Mucosa of stomach (tissue), 1 donor: ENCODE data around the gene BCO2.

ENCODE experiments used
- H3K27me3 ChIP-seq: one replicate; pipeline ENCODE4 v1.7.0; 2013; ENCODE audit warnings: mild to moderate bottlenecking, low read length; ENCODE audit not compliant: control insufficient read depth, insufficient read depth
- H3K36me3 ChIP-seq: one replicate; pipeline ENCODE4 v1.7.0; 2013; ENCODE audit warnings: low read length; ENCODE audit not compliant: control insufficient read depth, insufficient read depth
- H3K4me1 ChIP-seq: one replicate; pipeline ENCODE4 v1.7.0; 2013; ENCODE audit warnings: mild to moderate bottlenecking, low read length; ENCODE audit not compliant: control insufficient read depth, insufficient read depth
- H3K4me3 ChIP-seq: one replicate; pipeline ENCODE4 v1.7.0; 2013; ENCODE audit warnings: low read length
- H3K9ac ChIP-seq: one replicate; pipeline ENCODE4 v1.7.0; 2013; ENCODE audit warnings: mild to moderate bottlenecking, low read length, moderate library complexity
- H3K9me3 ChIP-seq: one replicate; pipeline ENCODE4 v1.7.0; 2013; ENCODE audit warnings: mild to moderate bottlenecking, low read length, moderate library complexity; ENCODE audit not compliant: control insufficient read depth
- donor health status: Pancreatic carcinoma.

The BCO2 gene

DNA sequence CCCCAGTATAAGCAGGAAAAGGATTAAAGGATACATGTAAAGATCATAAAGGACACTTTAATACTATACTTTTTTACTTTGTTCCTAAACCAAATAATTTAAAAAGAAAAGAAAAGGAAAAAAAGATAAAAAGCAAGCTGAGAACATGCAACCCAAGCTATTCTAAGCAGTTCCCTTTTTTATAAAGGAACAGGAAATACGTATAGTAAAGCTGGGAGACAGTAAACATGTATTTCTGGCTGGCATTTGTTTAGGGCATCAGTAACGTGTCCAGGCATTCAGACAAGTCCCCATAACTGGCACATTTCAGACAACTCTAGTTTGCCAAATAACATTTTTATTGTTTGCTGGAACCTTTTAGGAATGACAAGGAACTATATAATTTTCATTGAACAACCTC is 24.9 kb downstream of the BCO2 start:
- no peak overlapping the region for H3K9ac ChIP-seq
- no peaks in the 10 kb centered on the region for H3K36me3 ChIP-seq
- no peaks in the 10 kb centered on the region for H3K9me3 ChIP-seq
- H3K27me3 ChIP-seq: no peaks in the 10 kb centered on the region
- H3K4me1 ChIP-seq: no peaks in the 10 kb centered on the region
- no peak overlapping the region for H3K4me3 ChIP-seq

- H3K27me3 ChIP-seq: no peaks in the 10 kb centered on the region
- no peaks in the 10 kb centered on the region for H3K36me3 ChIP-seq
- no peak overlapping the region for H3K9ac ChIP-seq
- no peak overlapping the region for H3K4me3 ChIP-seq
- no peaks in the 10 kb centered on the region for H3K9me3 ChIP-seq
- no peaks in the 10 kb centered on the region for H3K4me1 ChIP-seq
These were observed 30.8 kb downstream of the BCO2 start for GRCh38 chr11:112206071-112206470.

DNA sequence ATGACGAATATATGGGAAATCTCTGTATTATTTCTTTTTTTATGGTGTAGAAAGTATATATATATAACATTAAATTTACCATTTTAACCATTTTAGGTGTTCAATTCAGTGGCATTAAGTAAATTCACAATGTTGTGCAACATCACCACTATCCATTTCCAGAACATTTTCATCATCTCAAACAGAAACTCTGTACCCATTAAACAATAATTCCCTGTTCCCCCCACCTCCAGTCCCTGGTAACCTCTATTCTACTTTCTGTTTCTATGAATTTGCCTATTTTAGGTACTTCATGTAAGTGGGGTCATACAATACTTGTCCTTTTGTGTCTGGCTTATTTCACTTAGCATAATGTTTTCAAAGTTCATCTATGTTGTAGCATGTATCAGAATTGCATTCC is 35.6 kb downstream of the BCO2 start:
- no peak overlapping the region for H3K9ac ChIP-seq
- no peaks in the 10 kb centered on the region for H3K36me3 ChIP-seq
- H3K9me3 ChIP-seq: no peaks in the 10 kb centered on the region
- H3K27me3 ChIP-seq: no peaks in the 10 kb centered on the region
- H3K4me3 ChIP-seq: no peak overlapping the region
- H3K4me1 ChIP-seq: no peaks in the 10 kb centered on the region

DNA sequence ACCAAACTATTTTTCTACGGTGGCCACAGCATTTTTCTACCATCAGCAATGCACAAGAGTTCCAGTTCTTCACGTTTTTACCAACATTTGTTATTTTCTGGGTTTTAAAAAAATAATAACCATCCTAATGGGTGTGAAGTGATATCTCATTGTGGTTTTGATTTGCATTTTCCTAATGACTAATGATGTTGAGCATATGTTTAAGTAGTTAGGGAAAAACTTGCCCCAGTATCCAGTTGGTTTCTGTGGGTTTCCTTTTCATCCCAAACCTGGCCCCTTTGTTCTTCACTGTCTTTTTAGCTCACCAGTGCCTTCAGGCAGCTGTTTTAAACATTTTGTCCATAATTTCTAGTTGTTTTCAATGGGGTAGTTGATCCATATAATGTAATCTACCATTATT is 36.2 kb downstream of the BCO2 start:
- no peak overlapping the region for H3K4me3 ChIP-seq
- H3K9ac ChIP-seq: no peak overlapping the region
- H3K36me3 ChIP-seq: no peaks in the 10 kb centered on the region
- no peaks in the 10 kb centered on the region for H3K27me3 ChIP-seq
- no peaks in the 10 kb centered on the region for H3K4me1 ChIP-seq
- H3K9me3 ChIP-seq: no peaks in the 10 kb centered on the region

- H3K4me3 ChIP-seq: no peak overlapping the region
- no peaks in the 10 kb centered on the region for H3K36me3 ChIP-seq
- no peaks in the 10 kb centered on the region for H3K27me3 ChIP-seq
- no peaks in the 10 kb centered on the region for H3K9me3 ChIP-seq
- H3K4me1 ChIP-seq: no peaks in the 10 kb centered on the region
- H3K9ac ChIP-seq: no peak overlapping the region
These were observed 37.0 kb downstream of the BCO2 start for GRCh38 chr11:112212290-112212689.

GRCh38 chr11:112212710-112213109 is 37.4 kb downstream of the BCO2 start:
- no peak overlapping the region for H3K9ac ChIP-seq
- no peaks in the 10 kb centered on the region for H3K27me3 ChIP-seq
- H3K36me3 ChIP-seq: no peaks in the 10 kb centered on the region
- H3K4me3 ChIP-seq: no peak overlapping the region
- no peaks in the 10 kb centered on the region for H3K4me1 ChIP-seq
- H3K9me3 ChIP-seq: no peaks in the 10 kb centered on the region

- Histone ChIP-seq H3K9ac (no peak overlapping the region), H3K4me1 (no peaks in the 10 kb centered on the region), H3K27me3 (no peaks in the 10 kb centered on the region), H3K4me3 (no peak overlapping the region), H3K9me3 (no peaks in the 10 kb centered on the region), H3K36me3 (no peaks in the 10 kb centered on the region)
These were observed 38.4 kb downstream of the BCO2 start for GRCh38 chr11:112213753-112214152.

DNA sequence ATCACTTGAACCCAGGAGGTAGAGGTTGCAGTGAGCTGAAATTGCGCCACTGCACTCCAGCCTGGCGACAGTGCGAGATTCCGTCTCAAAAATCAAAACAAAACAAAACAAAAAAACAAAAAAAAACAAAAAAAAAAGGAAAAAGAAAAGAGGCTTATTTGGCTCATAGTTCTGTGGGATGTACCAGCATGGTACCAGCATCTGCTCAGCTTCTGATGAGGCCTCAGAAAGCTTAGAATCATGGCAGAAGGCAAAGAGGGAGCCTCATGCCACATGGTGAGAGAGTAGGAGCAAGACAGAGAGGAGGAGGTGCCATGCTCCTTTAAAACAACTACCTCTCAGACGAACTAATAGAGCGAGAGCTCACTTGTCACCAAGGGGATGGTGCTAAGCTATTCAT is 40.3 kb downstream of the BCO2 start:
- no peak overlapping the region for H3K4me3 ChIP-seq
- no peaks in the 10 kb centered on the region for H3K27me3 ChIP-seq
- H3K9ac ChIP-seq: no peak overlapping the region
- peaks cover 3% of the 10 kb centered on the region for H3K4me1 ChIP-seq
- no peaks in the 10 kb centered on the region for H3K36me3 ChIP-seq
- H3K9me3 ChIP-seq: no peaks in the 10 kb centered on the region

DNA sequence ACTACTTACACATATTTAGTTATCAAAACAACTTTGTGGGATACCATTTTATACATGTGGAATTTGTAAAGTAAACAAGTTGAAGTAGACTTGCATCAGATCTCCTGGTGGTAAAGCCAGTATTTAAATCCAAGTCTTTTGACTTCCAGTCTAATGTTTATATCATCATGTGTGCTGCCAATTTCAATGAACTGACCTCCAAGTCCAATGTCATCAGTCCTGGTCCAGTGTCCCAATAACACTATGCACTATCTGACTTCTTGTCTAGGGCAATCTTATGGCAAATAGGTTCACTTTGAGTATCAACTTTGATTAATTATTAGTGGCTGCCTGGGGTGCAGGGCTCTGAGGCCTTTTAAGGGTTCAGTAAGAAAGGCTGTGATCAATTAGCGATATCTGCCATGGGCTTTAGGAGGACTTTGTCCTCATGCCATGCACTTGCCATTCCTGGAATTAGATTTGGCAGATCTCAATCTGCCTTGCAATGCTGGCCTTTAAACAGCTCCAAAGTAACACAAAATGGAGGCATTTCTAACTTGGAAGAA is 41.3 kb downstream of the BCO2 start:
- peaks cover 3% of the 10 kb centered on the region for H3K4me1 ChIP-seq
- no peaks in the 10 kb centered on the region for H3K9me3 ChIP-seq
- H3K27me3 ChIP-seq: no peaks in the 10 kb centered on the region
- H3K36me3 ChIP-seq: no peaks in the 10 kb centered on the region
- H3K9ac ChIP-seq: no peak overlapping the region
- no peak overlapping the region for H3K4me3 ChIP-seq

DNA sequence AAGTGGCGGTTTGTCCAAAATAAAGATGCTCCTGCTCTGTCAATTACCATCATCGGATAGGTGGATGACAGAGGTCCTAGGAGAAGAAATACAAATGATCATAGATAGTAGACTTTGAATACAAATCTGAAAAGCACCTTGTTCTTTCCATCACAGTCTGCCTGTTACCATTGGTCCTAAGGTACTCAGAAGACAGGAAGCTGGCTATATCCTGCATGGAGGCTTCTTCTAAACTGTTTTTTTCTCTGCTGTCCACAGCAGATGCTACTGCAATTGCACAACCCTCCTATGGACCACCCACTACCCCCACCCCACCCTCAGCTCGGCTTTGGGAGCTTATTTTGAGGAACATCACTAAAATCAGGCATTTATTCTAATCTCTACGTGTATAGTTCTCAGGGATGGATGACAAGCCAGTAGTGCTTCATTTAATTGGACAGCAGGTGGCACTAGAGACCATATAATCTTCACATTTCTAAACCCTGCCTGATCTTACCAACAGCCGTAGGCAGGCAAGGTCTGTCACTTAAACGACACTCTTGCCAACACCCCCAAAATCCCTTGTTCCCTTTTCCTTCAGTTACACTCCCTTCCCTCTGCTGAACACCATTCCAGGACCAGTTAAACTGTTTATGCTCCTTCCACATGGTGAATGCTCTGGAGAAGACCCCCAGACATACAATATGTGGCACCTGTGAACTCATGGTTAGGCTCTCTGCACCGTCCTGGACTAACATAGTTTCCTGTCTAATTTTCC is 44.3 kb downstream of the BCO2 start:
- no peaks in the 10 kb centered on the region for H3K9me3 ChIP-seq
- no peaks in the 10 kb centered on the region for H3K27me3 ChIP-seq
- H3K9ac ChIP-seq: peak overlapping the region; percentile 44
- no peak overlapping the region for H3K4me3 ChIP-seq
- H3K36me3 ChIP-seq: no peaks in the 10 kb centered on the region
- H3K4me1 ChIP-seq: peaks cover 3% of the 10 kb centered on the region

GRCh38 chr11:112221274-112221835 is 46.0 kb downstream of the BCO2 start:
- no peak overlapping the region for H3K4me3 ChIP-seq
- H3K27me3 ChIP-seq: no peaks in the 10 kb centered on the region
- H3K36me3 ChIP-seq: no peaks in the 10 kb centered on the region
- no peaks in the 10 kb centered on the region for H3K9me3 ChIP-seq
- H3K4me1 ChIP-seq: peaks cover 3% of the 10 kb centered on the region
- no peak overlapping the region for H3K9ac ChIP-seq

GRCh38 chr11:112222303-112222702 is 47.0 kb downstream of the BCO2 start:
- Histone ChIP-seq H3K9ac (no peak overlapping the region), H3K4me1 (peaks cover 7% of the 10 kb centered on the region), H3K27me3 (no peaks in the 10 kb centered on the region), H3K9me3 (no peaks in the 10 kb centered on the region), H3K4me3 (no peak overlapping the region), H3K36me3 (no peaks in the 10 kb centered on the region)
